Measurements from ENCODE around the gene SRF. TPM values are rescaled to one million over a fixed set of nuclear protein-coding genes. Genes with fewer than 3 reads are reported as not detected.
A peak's percentile ranks its signal among the peaks of the same experiment; 100 is the strongest.

SRF gene
- total and polyA plus RNA-seq, 2 donors (not counting 3 experiments of a cell fraction or from before 2014, with no cell fraction given) = 34.4 to 55.8 TPM

DNA sequence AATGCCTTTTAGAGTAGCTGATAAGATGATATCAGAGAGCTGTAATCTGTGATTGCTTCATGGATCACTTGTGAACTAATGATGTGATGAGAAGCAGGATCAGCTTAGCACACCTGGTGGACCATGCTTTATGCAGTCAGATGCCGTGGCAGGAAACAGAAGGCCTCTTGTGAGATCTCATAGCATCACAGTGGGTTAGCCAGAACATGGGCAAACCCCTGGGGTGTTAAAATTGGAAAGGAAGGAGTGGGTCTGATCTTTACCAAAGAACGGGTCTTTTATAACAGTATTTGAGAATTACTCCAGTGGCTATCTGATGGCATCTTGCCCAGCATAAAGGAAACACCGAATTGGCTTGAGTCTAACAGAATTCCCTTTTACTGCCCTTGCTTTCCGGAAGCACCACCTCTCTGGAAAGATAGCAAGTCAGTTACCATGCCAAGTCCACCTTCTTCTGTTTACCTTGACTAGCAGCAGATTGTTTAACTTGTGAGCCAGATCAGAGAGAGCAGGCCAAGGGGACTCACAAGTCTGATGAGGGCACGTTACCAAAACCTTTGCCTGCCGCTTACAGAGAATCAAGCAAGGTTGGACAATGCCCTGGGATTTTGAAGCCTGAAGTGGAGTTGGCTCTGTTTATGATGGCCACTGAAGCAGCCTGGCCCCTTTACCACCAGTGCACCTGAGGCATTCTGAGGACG, 20.9 kb upstream of the SRF start:
- Histone ChIP-seq H3K4me1 (ENCODE audit: control insufficient read depth, extremely low read depth, insufficient read depth, low read length) (peaks cover 5% of the 10 kb centered on the region), H3K9me1 (replicated peaks; ENCODE audit: control insufficient read depth, extremely low read depth, insufficient read depth, low read length) (no peaks in the 10 kb centered on the region), H3K9ac (replicated peaks; ENCODE audit: extremely low read depth, insufficient read depth, low read length) (no peak overlapping the region), H4K20me1 (replicated peaks; ENCODE audit: control insufficient read depth, extremely low read depth, insufficient read depth, low read length) (no peaks in the 10 kb centered on the region), H2AFZ (ENCODE audit: low read depth, low read length) (peak overlapping the region; percentile 20), H3K9me3 (replicated peaks; ENCODE audit: control insufficient read depth, insufficient read depth, low read length) (no peaks in the 10 kb centered on the region), H3K79me2 (ENCODE audit: control insufficient read depth, insufficient read depth, low read length) (no peaks in the 10 kb centered on the region), H3K36me3 (ENCODE audit: control insufficient read depth in 2 of 2, extremely low read depth in 1 of 2, insufficient read depth in 2 of 2, low read length in 2 of 2) (no peaks in the 10 kb centered on the region), H3K27me3 (ENCODE audit: control insufficient read depth in 2 of 2, insufficient read depth in 2 of 2, low read length in 2 of 2) (no peaks in the 10 kb centered on the region), H3K4me2 (ENCODE audit: insufficient read depth, low read length) (no peak overlapping the region), H3K27ac (ENCODE audit: insufficient read depth, low read depth, low read length) (no peak overlapping the region), H3K4me3 (replicated peaks in 1 of 3; ENCODE audit: insufficient read depth in 1 of 3, low read depth in 1 of 3, low read length in 3 of 3) (no peak overlapping the region)
- dilution Hi-C loops (cut with MboI; ENCODE audit: extremely low pct_ligation_motif_present, low sequenced_read_pairs) (no loop called here), intact Hi-C loops (cut with micrococcal nuclease) (no loop called here)
- no TSS peak for BruUV-seq (replicated peaks)
- ChIA-PET POLR2A (interaction anchor here (0.6 kb wide), 1 partner anchor 17 kb away, joined by 4 read pairs; no protein-coding TSS in a partner anchor), CTCF (interaction anchor here (1.0 kb wide), 1 partner anchor 79 kb away, joined by 3 read pairs; the partner anchor contains the start of gene DNPH1)
- no peak for TF ChIP-seq EZH2 (IDR thresholded peaks at IDR 0.05; ENCODE audit: borderline replicate concordance, low read depth, low read length, severe bottlenecking)
- no peak for TF ChIP-seq POLR2AphosphoS5 (IDR thresholded peaks at IDR 0.05; ENCODE audit: insufficient read depth, low read depth, low read length)
- TF ChIP-seq, protein P1, sequence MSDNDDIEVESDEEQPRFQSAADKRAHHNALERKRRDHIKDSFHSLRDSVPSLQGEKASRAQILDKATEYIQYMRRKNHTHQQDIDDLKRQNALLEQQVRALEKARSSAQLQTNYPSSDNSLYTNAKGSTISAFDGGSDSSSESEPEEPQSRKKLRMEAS (IDR thresholded peaks at IDR 0.05; ENCODE audit: insufficient read depth, insufficient read length) = no peak
- TF ChIP-seq POLR2A (IDR thresholded peaks at IDR 0.05; ENCODE audit: low read depth, low read length) = no peak
- no peak for TF ChIP-seq FOS (IDR thresholded peaks at IDR 0.05; ENCODE audit: borderline replicate concordance, insufficient read depth, low read length)
- no peak for TF ChIP-seq MYC (IDR thresholded peaks at IDR 0.05; ENCODE audit: low read depth, low read length)
- TF ChIP-seq GATA2 (IDR thresholded peaks at IDR 0.05; ENCODE audit: insufficient read depth, insufficient read length, low read depth, low read length) = no peak
- TF ChIP-seq JUN (IDR thresholded peaks at IDR 0.05; ENCODE audit: borderline replicate concordance, insufficient read depth, insufficient read length, low read depth) = no peak
- TF ChIP-seq, protein P2, sequence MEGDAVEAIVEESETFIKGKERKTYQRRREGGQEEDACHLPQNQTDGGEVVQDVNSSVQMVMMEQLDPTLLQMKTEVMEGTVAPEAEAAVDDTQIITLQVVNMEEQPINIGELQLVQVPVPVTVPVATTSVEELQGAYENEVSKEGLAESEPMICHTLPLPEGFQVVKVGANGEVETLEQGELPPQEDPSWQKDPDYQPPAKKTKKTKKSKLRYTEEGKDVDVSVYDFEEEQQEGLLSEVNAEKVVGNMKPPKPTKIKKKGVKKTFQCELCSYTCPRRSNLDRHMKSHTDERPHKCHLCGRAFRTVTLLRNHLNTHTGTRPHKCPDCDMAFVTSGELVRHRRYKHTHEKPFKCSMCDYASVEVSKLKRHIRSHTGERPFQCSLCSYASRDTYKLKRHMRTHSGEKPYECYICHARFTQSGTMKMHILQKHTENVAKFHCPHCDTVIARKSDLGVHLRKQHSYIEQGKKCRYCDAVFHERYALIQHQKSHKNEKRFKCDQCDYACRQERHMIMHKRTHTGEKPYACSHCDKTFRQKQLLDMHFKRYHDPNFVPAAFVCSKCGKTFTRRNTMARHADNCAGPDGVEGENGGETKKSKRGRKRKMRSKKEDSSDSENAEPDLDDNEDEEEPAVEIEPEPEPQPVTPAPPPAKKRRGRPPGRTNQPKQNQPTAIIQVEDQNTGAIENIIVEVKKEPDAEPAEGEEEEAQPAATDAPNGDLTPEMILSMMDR (IDR thresholded peaks at IDR 0.05; ENCODE audit: extremely low read depth in 1 of 2, insufficient read depth in 1 of 2, low read depth in 1 of 2, low read length in 2 of 2) = no peak
- FAIRE-seq (peak; percentile 82), DNase-seq (ENCODE audit: low read depth, low spot score) (peak; percentile 53)
